BJ (cell line): Measurements from ENCODE around the gene CCNE1. TPM values are rescaled to one million over a fixed set of nuclear protein-coding genes. Genes with fewer than 3 reads are reported as not detected.

Experiments
- CTCF ChIA-PET: fragments of 350-600 bp; formaldehyde crosslinking; extraction: SDS; loops from one replicate; lab custom pipeline; 2021; ENCODE audit warnings: antibody characterized with exemption, inconsistent platforms; lab: Yijun Ruan, JAX
- POLR2A ChIA-PET: fragments of 300-600 bp; sonication (Branson Sonifier 250); formaldehyde crosslinking; extraction: SDS; loops from one replicate; lab custom pipeline; 2021; ENCODE audit warnings: antibody characterized with exemption; lab: Charles Lee
- DNase-seq: peaks from one replicate; pipeline ENCODE4 v3.0.0-alpha.2; 2011; ENCODE audit warnings: low read depth
- H3K27me3 ChIP-seq: 2 replicates; pipeline ENCODE4 v1.6.0; 2011; ENCODE audit warnings: low read length; ENCODE audit not compliant: control insufficient read depth, insufficient read depth
- H3K36me3 ChIP-seq: 2 replicates; pipeline ENCODE4 v1.5.1; 2011; ENCODE audit warnings: low read length; ENCODE audit not compliant: control insufficient read depth, insufficient read depth
- H3K4me3 ChIP-seq: 2 replicates; pipeline ENCODE4 v1.5.1; 2011; ENCODE audit warnings: low read depth, mild to moderate bottlenecking, control low read depth, low read length
- polyA plus RNA-seq: library from polyadenylated mRNA; depleted of rRNA; stranded (reverse); fragments of >200 nt; gene quantifications from 2 replicates; pipeline ENCODE4 v1.2.3, GENCODE V29; 2011
- TF ChIP-seq, protein P1 (sequence below): IDR thresholded peaks from 2 replicates; pipeline ENCODE4 v1.5.1; 2011; ENCODE audit warnings: low read depth, mild to moderate bottlenecking, control low read depth, inconsistent platforms, low read length, moderate library complexity; ENCODE audit not compliant: insufficient read depth

Gene CCNE1
- polyA plus RNA-seq, 1 experiment: 5.0 TPM

DNA sequence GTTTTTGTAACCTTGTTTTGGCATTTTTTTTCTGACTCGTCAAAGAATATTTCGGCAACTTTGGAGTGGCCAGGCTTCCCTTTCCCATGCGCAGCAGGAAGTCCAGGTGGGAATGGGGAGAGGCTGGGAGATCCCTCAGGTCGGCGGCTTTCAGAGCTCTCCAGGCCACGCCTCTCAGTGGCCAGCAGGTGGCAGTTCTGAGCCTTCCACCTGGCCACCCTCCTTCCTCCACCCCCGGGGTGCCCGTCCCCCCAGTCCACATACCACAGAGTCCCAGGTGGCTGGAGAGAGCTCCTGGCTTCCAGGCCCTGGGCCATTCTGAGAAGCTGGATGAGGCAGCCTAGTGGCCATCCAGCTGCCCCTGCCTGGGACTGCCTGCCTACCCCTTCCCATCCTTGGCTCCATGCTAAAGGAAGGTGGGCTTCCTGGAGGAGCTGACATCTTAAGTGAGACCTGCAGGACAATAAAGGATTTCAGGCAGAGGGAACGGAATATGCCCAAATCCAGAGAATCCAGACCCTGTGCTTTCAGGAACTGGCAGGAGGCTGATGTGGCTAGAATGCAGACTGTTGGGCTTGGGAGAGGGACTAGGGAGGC is 46.3 kb downstream of the CCNE1 start:
- Histone ChIP-seq H3K4me3 (no peak overlapping the region), H3K36me3 (no peaks in the 10 kb centered on the region), H3K27me3 (no peaks in the 10 kb centered on the region; the same call in 1 of the 2 replicates)
- CTCF ChIA-PET: interaction anchor here (0.6 to 2.0 kb wide), 7 partner anchors 8 to 345 kb away, joined by 3 to 9 read pairs (median 4); no protein-coding TSS in a partner anchor
- DNase-seq: no peak
- POLR2A ChIA-PET: no interaction called here
- TF ChIP-seq, protein P1, sequence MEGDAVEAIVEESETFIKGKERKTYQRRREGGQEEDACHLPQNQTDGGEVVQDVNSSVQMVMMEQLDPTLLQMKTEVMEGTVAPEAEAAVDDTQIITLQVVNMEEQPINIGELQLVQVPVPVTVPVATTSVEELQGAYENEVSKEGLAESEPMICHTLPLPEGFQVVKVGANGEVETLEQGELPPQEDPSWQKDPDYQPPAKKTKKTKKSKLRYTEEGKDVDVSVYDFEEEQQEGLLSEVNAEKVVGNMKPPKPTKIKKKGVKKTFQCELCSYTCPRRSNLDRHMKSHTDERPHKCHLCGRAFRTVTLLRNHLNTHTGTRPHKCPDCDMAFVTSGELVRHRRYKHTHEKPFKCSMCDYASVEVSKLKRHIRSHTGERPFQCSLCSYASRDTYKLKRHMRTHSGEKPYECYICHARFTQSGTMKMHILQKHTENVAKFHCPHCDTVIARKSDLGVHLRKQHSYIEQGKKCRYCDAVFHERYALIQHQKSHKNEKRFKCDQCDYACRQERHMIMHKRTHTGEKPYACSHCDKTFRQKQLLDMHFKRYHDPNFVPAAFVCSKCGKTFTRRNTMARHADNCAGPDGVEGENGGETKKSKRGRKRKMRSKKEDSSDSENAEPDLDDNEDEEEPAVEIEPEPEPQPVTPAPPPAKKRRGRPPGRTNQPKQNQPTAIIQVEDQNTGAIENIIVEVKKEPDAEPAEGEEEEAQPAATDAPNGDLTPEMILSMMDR: peak; percentile 55

- Histone ChIP-seq H3K27me3 (no peaks in the 10 kb centered on the region; the same call in 1 of the 2 replicates), H3K36me3 (no peaks in the 10 kb centered on the region), H3K4me3 (no peak overlapping the region)
- TF ChIP-seq, protein P1: no peak
- DNase-seq: no peak
- ChIA-PET POLR2A (no interaction called here), CTCF (interaction anchor here (0.6 to 2.0 kb wide), 5 partner anchors 9 to 345 kb away, joined by 3 to 9 read pairs (median 4); no protein-coding TSS in a partner anchor)
Measured at GRCh38 chr19:29858621-29859020, 46.8 kb downstream of the CCNE1 start.

DNA sequence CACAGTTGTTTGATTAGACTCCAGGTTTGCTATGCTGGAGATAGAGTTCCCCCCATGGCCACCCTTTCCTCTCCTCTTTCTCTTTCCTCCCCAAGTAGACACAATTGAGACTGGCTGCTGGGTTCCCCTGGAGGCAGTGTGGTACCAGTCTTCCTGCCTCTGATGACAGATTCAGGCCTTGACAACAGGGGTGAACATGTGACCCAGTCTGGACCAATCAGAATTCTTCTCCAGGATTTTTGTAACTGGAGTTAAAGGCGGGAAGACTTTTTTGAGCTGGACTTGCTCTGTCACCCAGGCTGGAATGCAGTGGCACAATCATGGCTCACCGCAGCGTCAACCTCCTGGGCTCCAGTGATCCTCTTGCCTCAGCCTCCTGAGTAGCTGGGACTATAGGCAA is 48.7 kb downstream of the CCNE1 start:
- CTCF ChIA-PET: interaction anchor here (0.9 kb wide), 1 partner anchor 101 kb away, joined by 3 read pairs; no protein-coding TSS in a partner anchor
- no peak for DNase-seq
- H3K36me3 ChIP-seq: no peaks in the 10 kb centered on the region
- POLR2A ChIA-PET: interaction anchor here (0.7 kb wide), 1 partner anchor 357 kb away, joined by 3 read pairs; no protein-coding TSS in a partner anchor
- no peak overlapping the region for H3K4me3 ChIP-seq
- TF ChIP-seq, protein P1: no peak
- H3K27me3 ChIP-seq: no peaks in the 10 kb centered on the region; the same call in 1 of the 2 replicates

GRCh38 chr19:29861574-29861973 is 49.8 kb downstream of the CCNE1 start:
- POLR2A ChIA-PET: no interaction called here
- CTCF ChIA-PET: interaction anchor here (0.8 to 1.0 kb wide), 4 partner anchors 11 to 118 kb away, joined by 3 read pairs; no protein-coding TSS in a partner anchor
- Histone ChIP-seq H3K27me3 (no peaks in the 10 kb centered on the region; the same call in 1 of the 2 replicates), H3K4me3 (no peak overlapping the region), H3K36me3 (no peaks in the 10 kb centered on the region)
- DNase-seq: no peak
- TF ChIP-seq, protein P1: no peak

- Histone ChIP-seq H3K4me3 (no peak overlapping the region), H3K36me3 (no peaks in the 10 kb centered on the region), H3K27me3 (no peaks in the 10 kb centered on the region; the same call in 1 of the 2 replicates)
- TF ChIP-seq, protein P1: no peak
- ChIA-PET POLR2A (no interaction called here), CTCF (interaction anchor here (0.5 to 0.7 kb wide), 2 partner anchors 9 to 784 kb away, joined by 3 read pairs; no protein-coding TSS in a partner anchor)
- DNase-seq: no peak
Measured at GRCh38 chr19:29866011-29866410, 54.2 kb downstream of the CCNE1 start.
